ENCODE measurements around the gene STAC3. TPM values are rescaled to one million over a fixed set of nuclear protein-coding genes. Genes with fewer than 3 reads are reported as not detected.
A peak's percentile ranks its signal among the peaks of the same experiment; 100 is the strongest.

Gene STAC3
- total and polyA plus RNA-seq, 9 of the 15 experiments (the other 6 are each of a cell fraction or from before 2014, with no cell fraction given) = 0.45 to 6.4 (median 3.3) TPM

DNA sequence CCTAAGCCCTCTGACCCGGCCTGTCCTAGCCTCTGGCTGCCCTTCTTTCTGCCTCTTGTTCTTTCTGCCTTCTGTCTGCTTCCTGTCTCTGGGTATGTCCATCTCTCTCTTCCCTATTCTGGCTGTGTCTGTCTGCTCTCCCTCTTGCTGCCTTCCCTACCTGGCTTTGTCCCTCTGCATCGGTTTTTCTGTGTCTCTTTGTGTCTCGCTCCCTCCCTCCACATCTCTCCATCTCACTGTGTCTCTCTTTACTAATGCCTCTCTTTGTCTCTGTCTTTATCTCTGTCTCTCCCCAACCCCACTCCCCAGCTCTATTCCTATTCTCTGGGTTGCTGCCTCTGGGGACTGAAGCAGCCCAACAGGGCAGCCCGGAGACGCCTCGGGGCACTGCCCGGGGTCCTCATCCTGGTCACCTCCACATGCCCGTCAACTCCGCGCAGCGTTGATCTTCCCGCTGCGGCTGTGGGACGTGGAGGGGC, 11.4 kb downstream of the STAC3 start (continued):
- TF ChIP-seq ZNF12 (CRISPR knock-in tag; IDR thresholded peaks at IDR 0.05) (0 out of 2 replicates have a peak, but pooled peaks have one; percentile 21), HIVEP1 (CRISPR knock-in tag; IDR thresholded peaks at IDR 0.05) (no peak), ARHGAP35 (IDR thresholded peaks at IDR 0.05; ENCODE audit: partially characterized antibody) (peak; percentile 53), FOXK2 (conservative IDR thresholded peaks at IDR 0.05 in 1 of 2, IDR thresholded peaks at IDR 0.05 in 1 of 2; ENCODE audit: low read depth in 2 of 2) (0 out of 4 replicates have a peak, but pooled peaks of 1 of the 2 experiments have one; percentile 35), TEAD2 (tag; IDR thresholded peaks at IDR 0.05) (no peak), FOXK1 (CRISPR knock-in tag; IDR thresholded peaks at IDR 0.05; ENCODE audit: borderline replicate concordance) (peak; percentile 49; the same call in 1 of the 2 replicates)
- TF ChIP-seq, protein P1, sequence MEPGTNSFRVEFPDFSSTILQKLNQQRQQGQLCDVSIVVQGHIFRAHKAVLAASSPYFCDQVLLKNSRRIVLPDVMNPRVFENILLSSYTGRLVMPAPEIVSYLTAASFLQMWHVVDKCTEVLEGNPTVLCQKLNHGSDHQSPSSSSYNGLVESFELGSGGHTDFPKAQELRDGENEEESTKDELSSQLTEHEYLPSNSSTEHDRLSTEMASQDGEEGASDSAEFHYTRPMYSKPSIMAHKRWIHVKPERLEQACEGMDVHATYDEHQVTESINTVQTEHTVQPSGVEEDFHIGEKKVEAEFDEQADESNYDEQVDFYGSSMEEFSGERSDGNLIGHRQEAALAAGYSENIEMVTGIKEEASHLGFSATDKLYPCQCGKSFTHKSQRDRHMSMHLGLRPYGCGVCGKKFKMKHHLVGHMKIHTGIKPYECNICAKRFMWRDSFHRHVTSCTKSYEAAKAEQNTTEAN (CRISPR knock-in tag; IDR thresholded peaks at IDR 0.05) = 0 out of 2 replicates have a peak, but pooled peaks have one; percentile 5
- TF ChIP-seq, protein P2, sequence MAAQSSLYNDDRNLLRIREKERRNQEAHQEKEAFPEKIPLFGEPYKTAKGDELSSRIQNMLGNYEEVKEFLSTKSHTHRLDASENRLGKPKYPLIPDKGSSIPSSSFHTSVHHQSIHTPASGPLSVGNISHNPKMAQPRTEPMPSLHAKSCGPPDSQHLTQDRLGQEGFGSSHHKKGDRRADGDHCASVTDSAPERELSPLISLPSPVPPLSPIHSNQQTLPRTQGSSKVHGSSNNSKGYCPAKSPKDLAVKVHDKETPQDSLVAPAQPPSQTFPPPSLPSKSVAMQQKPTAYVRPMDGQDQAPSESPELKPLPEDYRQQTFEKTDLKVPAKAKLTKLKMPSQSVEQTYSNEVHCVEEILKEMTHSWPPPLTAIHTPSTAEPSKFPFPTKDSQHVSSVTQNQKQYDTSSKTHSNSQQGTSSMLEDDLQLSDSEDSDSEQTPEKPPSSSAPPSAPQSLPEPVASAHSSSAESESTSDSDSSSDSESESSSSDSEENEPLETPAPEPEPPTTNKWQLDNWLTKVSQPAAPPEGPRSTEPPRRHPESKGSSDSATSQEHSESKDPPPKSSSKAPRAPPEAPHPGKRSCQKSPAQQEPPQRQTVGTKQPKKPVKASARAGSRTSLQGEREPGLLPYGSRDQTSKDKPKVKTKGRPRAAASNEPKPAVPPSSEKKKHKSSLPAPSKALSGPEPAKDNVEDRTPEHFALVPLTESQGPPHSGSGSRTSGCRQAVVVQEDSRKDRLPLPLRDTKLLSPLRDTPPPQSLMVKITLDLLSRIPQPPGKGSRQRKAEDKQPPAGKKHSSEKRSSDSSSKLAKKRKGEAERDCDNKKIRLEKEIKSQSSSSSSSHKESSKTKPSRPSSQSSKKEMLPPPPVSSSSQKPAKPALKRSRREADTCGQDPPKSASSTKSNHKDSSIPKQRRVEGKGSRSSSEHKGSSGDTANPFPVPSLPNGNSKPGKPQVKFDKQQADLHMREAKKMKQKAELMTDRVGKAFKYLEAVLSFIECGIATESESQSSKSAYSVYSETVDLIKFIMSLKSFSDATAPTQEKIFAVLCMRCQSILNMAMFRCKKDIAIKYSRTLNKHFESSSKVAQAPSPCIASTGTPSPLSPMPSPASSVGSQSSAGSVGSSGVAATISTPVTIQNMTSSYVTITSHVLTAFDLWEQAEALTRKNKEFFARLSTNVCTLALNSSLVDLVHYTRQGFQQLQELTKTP (IDR thresholded peaks at IDR 0.05; ENCODE audit: low read depth in 1 of 2, partially characterized antibody in 2 of 2) = peak in 1 of 2 experiments; percentile 45
- TF ChIP-seq, protein P3, sequence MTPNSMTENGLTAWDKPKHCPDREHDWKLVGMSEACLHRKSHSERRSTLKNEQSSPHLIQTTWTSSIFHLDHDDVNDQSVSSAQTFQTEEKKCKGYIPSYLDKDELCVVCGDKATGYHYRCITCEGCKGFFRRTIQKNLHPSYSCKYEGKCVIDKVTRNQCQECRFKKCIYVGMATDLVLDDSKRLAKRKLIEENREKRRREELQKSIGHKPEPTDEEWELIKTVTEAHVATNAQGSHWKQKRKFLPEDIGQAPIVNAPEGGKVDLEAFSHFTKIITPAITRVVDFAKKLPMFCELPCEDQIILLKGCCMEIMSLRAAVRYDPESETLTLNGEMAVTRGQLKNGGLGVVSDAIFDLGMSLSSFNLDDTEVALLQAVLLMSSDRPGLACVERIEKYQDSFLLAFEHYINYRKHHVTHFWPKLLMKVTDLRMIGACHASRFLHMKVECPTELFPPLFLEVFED (CRISPR knock-in tag; conservative IDR thresholded peaks at IDR 0.05) = peak; percentile 81
- TF ChIP-seq, protein P4, sequence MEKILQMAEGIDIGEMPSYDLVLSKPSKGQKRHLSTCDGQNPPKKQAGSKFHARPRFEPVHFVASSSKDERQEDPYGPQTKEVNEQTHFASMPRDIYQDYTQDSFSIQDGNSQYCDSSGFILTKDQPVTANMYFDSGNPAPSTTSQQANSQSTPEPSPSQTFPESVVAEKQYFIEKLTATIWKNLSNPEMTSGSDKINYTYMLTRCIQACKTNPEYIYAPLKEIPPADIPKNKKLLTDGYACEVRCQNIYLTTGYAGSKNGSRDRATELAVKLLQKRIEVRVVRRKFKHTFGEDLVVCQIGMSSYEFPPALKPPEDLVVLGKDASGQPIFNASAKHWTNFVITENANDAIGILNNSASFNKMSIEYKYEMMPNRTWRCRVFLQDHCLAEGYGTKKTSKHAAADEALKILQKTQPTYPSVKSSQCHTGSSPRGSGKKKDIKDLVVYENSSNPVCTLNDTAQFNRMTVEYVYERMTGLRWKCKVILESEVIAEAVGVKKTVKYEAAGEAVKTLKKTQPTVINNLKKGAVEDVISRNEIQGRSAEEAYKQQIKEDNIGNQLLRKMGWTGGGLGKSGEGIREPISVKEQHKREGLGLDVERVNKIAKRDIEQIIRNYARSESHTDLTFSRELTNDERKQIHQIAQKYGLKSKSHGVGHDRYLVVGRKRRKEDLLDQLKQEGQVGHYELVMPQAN (IDR thresholded peaks at IDR 0.05; ENCODE audit: borderline replicate concordance) = 0 out of 2 replicates have a peak, but pooled peaks have one; percentile 40
